K562 (cell line): ENCODE measurements around the gene ETHE1. TPM values are rescaled to one million over a fixed set of nuclear protein-coding genes. Genes with fewer than 3 reads are reported as not detected.

Experiments
- E2F5 ChIP-seq: sonication (generic); formaldehyde crosslinking; IDR thresholded peaks from 2 replicates; pipeline ENCODE4 v1.8.0; 2022; ENCODE audit warnings: mild to moderate bottlenecking, missing genetic modification reagents
- E2F8 ChIP-seq: fragments of 450-650 bp; IDR thresholded peaks from 2 replicates; pipeline ENCODE4 v1.7.1; 2018; ENCODE audit warnings: mild to moderate bottlenecking, low read depth; ENCODE audit not compliant: partially characterized antibody
- GATA2 ChIP-seq: sonication (generic); formaldehyde crosslinking; IDR thresholded peaks from 2 replicates; pipeline ENCODE4 v1.4.0; 2020; ENCODE audit warnings: mild to moderate bottlenecking, missing genetic modification reagents
- NKRF ChIP-seq: fragments of 450-650 bp; IDR thresholded peaks from 2 replicates; pipeline ENCODE4 v1.6.1; 2016; ENCODE audit warnings: borderline replicate concordance
- RERE ChIP-seq: sonication (generic); formaldehyde crosslinking; IDR thresholded peaks from 2 replicates; pipeline ENCODE4 v1.8.0; 2023; ENCODE audit warnings: missing genetic modification reagents, mild to moderate bottlenecking, borderline replicate concordance
- USF2 ChIP-seq: sonication (generic); formaldehyde crosslinking; IDR thresholded peaks from 2 replicates; pipeline ENCODE4 v1.5.0; 2020; ENCODE audit warnings: missing genetic modification reagents
- ZBTB5 ChIP-seq: fragments of 450-650 bp; IDR thresholded peaks from 2 replicates; pipeline ENCODE4 v1.6.1; 2017; ENCODE audit warnings: antibody characterized with exemption
- ZNF121 ChIP-seq: sonication (generic); formaldehyde crosslinking; conservative IDR thresholded peaks from 2 replicates; pipeline ENCODE4 v1.8.0; 2022; ENCODE audit warnings: missing genetic modification reagents
- ZNF431 ChIP-seq: sonication (generic); formaldehyde crosslinking; IDR thresholded peaks from 2 replicates; pipeline ENCODE4 v1.8.0; 2022; ENCODE audit warnings: mild to moderate bottlenecking, missing genetic modification reagents
- ZSCAN32 ChIP-seq: fragments of 450-650 bp; formaldehyde crosslinking; IDR thresholded peaks from 2 replicates; pipeline ENCODE4 v1.4.0; 2020; ENCODE audit warnings: mild to moderate bottlenecking, moderate library complexity
- polyA plus RNA-seq, 8 experiments: library from polyadenylated mRNA; depleted of rRNA in 4 of 8; stranded (reverse) in 5 of 8; unstranded in 3 of 8; fragments of >200 nt; fragmentation: Nextera tagmentation in 2 of 8; fragmentation: Illumina TruSeq in 1 of 8; extraction: Ambion mirVana in 2 of 8; extraction: Trizol in 1 of 8; gene quantifications; 2 replicates each; pipeline versions ENCODE4 v1.2.1 to v1.2.3, GENCODE V29; 2011 to 2014; ENCODE audit warnings: inconsistent platforms in 1 of 8, missing spikeins in 1 of 8
- total RNA-seq, 7 experiments: library from RNA; depleted of rRNA in 6 of 7; stranded (reverse); fragments of >200 nt in 6 of 7; fragmentation: Illumina TruSeq in 2 of 7; extraction: Trizol in 2 of 7; gene quantifications; 2 replicates each; pipeline versions ENCODE4 v1.2.1 to v1.2.3, GENCODE V29; 2011 to 2021; ENCODE audit warnings: low replicate concordance in 1 of 7

Gene ETHE1
- total and polyA plus RNA-seq, 9 of the 15 experiments (the other 6 are each of a cell fraction or from before 2014, with no cell fraction given): 2.9 to 21.0 (median 10.2) TPM

GRCh38 chr19:43519436-43520088 is 7.4 kb downstream of the ETHE1 start (continued):
- TF ChIP-seq RERE (CRISPR knock-in tag) (no peak), NKRF (no peak), E2F5 (CRISPR knock-in tag) (no peak), ZBTB5 (no peak), USF2 (no peak), ZNF431 (CRISPR knock-in tag) (no peak), ZSCAN32 (CRISPR knock-in tag) (no peak), ZNF121 (CRISPR knock-in tag) (peak; percentile 29; the same call in 1 of the 2 replicates), E2F8 (peak; percentile 36), GATA2 (no peak)
